ENCODE measurements around the gene AEBP1.

The AEBP1 gene

GRCh38 chr7:44162179-44162578 is 58.0 kb downstream of the AEBP1 start:
- no peak for TF ChIP-seq CTCF (IDR thresholded peaks at IDR 0.05)
- peak; percentile 56 for DNase-seq (ENCODE audit: low spot score)
- Histone ChIP-seq H3K27ac (no peak overlapping the region), H3K4me3 (no peak overlapping the region)

GRCh38 chr7:44162785-44163395 is 58.7 kb downstream of the AEBP1 start:
- H3K27ac ChIP-seq: no peak overlapping the region
- no peak overlapping the region for H3K4me3 ChIP-seq
- TF ChIP-seq CTCF (IDR thresholded peaks at IDR 0.05): no peak
- no peak for DNase-seq (ENCODE audit: low spot score)

- H3K27ac ChIP-seq: no peak overlapping the region
- peak; percentile 7 for DNase-seq (ENCODE audit: low spot score)
- H3K4me3 ChIP-seq: no peak overlapping the region
- no peak for TF ChIP-seq CTCF (IDR thresholded peaks at IDR 0.05)
Observed at GRCh38 chr7:44163591-44163990, 59.4 kb downstream of the AEBP1 start.

All from coronary artery (tissue), 2 donors.